Activated CD8-positive, alpha-beta memory T cell treated with anti-CD3 and anti-CD28 coated beads for 36 hours (primary cell): ENCODE data around the gene PSMD14. TPM values are rescaled to one million over a fixed set of nuclear protein-coding genes. Genes with fewer than 3 reads are reported as not detected.

Experiments
- CTCF ChIA-PET: fragments of 350-600 bp; sonication (Branson Sonifier 250); formaldehyde crosslinking; loops from one replicate; lab custom pipeline; 2021; ENCODE audit warnings: antibody characterized with exemption; lab: Charles Lee
- POLR2A ChIA-PET: fragments of 350-600 bp; sonication (Branson Sonifier 250); formaldehyde crosslinking; loops from one replicate; lab custom pipeline; 2021; ENCODE audit warnings: antibody characterized with exemption; lab: Charles Lee
- total RNA-seq, 2 experiments: library from RNA; stranded (reverse); gene quantifications; one replicate each; pipeline ENCODE4 v1.2.3, GENCODE V29; 2021

The PSMD14 gene
- total RNA-seq, 2 experiments from 2014 or later = 99.1 to 105 TPM

DNA sequence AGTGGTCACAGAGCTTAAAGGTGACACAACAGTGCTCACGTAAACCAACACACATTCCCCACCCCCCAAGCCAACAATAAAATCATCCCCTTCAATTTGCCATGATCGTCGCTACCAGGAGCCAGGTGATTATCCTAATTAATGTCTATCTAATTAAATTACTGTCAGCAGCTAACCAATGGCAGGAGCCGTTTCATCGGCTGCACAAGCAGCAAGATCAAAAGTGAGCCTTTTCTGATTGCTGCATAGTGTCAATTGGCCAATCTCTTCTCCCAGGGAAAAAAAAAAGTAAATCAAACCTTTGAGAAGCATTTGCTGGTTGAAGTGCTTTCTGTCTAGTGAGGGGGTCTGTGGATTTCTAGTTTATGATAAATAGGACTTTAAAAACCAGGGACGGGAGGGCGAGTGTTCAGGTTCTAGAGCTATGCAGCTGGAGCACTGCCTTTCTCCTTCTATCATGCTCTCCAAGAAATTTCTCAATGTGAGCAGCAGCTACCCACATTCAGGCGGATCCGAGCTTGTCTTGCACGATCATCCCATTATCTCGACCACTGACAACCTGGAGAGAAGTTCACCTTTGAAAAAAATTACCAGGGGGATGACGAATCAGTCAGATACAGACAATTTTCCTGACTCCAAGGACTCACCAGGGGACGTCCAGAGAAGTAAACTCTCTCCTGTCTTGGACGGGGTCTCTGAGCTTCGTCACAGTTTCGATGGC lies 107.9 kb downstream of the PSMD14 start, which contains the start of gene TBR1:
Gene TBR1 (plus strand): TSS at position 311 of the 721 bp plus-strand sequence. CDS start 114 bp downstream, at position 425.
- ChIA-PET CTCF (no interaction called here), POLR2A (no interaction called here)

DNA sequence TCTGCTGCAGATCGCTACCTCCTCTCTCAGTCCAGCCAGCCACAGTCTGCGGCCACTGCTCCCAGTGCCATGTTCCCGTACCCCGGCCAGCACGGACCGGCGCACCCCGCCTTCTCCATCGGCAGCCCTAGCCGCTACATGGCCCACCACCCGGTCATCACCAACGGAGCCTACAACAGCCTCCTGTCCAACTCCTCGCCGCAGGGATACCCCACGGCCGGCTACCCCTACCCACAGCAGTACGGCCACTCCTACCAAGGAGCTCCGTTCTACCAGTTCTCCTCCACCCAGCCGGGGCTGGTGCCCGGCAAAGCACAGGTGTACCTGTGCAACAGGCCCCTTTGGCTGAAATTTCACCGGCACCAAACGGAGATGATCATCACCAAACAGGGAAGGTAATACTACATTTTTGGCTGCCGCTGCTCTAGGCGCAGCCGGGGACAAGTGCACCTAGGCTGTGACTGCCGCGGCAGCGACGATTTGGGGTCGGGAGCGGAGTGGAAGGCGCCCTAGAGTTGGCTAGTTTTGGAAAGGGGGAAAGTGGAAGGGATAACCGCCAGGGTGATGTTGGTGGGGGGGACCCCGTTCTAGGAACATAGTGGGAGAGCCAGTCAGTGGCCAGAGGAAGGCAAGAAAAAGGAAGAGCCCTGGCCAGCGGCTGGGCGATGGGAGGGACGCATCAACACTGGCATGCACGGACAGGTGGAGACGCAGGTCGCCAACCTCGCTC lies 108.6 kb downstream of the PSMD14 start:
- ChIA-PET CTCF (no interaction called here), POLR2A (no interaction called here)

DNA sequence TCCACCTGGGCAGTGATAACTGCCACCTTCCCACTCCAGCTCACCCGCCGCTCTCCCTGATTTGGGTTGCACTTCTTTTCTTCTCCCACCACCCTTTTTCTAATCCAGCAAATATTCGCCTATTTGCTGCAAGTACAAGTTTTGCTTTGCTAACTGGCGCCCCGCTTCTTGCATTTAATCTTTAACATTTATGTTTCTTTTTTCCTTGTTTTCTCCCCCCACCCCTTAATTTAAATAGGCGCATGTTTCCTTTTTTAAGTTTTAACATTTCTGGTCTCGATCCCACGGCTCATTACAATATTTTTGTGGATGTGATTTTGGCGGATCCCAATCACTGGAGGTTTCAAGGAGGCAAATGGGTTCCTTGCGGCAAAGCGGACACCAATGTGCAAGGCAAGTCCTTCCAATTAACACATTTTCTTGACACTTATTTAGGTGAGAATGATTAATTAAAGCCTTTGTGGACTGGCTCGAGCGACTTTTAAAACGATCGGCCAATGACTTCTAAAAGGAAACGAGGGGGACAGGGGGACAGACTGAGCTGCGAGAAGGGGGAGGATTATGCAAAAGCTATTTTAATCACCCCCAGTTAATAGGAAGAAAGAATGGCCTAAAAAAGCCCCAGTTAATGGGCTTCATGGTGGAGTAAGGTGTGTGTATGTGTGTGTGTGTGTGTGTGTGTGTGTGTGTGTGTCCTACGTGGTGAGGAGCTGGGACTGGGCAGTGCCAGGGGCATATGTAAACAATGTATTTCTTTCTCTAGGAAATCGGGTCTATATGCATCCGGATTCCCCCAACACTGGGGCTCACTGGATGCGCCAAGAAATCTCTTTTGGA lies 109.4 kb downstream of the PSMD14 start:
- CTCF ChIA-PET = interaction anchor here (0.6 kb wide), 1 partner anchor 339 kb away, joined by 3 read pairs; no protein-coding TSS in a partner anchor
- POLR2A ChIA-PET = no interaction called here

DNA sequence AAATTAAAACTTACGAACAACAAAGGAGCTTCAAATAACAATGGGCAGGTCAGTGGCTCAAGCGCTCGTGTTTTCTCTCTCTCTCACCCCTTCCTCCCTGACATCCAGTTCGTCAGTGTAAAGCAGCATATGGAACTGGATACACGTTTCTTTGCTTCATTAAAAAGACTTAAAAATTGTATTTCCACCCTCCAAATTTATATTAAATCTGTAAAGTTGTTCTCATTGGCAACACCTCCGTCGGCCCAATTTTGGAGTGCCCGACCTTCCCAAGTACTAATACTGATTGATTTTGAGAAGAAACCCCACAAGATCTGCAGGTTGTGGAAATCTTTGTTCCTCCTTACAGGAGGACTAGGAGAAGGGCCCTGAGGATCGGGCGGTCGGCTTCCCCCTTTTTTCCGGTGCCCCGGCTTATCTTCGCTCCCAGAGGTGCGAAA lies 110.1 kb downstream of the PSMD14 start:
- ChIA-PET POLR2A (no interaction called here), CTCF (no interaction called here)

DNA sequence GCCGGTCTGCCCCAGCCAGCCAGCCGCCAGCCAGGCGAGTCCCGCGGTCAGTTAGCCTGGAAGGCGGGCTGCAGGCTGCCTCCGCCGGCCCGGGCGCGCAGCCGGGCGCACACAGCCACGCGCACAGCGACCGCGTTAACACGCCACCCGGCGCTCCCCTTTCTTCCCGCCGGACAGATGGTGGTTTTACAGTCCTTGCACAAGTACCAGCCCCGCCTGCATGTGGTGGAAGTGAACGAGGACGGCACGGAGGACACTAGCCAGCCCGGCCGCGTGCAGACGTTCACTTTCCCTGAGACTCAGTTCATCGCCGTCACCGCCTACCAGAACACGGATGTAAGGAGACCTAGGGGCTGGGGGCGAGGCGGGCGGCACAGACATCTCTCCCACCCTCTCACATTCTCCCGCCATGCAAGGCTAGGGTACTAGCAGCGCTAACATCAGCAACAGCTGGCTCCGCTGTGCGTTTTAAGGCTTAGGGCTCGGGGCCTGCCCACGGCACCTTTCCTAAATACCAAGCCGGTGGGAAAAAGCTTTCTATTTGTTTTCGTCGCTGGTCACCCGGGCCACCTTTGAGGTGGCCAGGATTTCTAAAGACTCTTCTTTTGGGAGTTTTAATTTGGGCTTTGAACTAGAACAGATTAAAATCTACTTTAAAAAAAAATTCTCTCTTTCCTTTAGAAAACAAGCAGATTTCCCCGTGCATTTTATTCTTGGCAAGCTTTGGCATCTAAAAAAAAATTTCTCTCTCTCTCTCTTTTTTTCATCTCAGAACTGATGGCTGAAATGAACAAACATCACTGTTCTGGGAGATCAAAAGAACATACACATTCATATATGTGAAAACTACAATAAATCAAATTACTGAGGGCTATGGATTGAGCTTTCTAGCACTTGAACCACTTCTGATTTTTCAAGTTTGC lies 110.8 kb downstream of the PSMD14 start:
- POLR2A ChIA-PET = no interaction called here
- CTCF ChIA-PET = no interaction called here

DNA sequence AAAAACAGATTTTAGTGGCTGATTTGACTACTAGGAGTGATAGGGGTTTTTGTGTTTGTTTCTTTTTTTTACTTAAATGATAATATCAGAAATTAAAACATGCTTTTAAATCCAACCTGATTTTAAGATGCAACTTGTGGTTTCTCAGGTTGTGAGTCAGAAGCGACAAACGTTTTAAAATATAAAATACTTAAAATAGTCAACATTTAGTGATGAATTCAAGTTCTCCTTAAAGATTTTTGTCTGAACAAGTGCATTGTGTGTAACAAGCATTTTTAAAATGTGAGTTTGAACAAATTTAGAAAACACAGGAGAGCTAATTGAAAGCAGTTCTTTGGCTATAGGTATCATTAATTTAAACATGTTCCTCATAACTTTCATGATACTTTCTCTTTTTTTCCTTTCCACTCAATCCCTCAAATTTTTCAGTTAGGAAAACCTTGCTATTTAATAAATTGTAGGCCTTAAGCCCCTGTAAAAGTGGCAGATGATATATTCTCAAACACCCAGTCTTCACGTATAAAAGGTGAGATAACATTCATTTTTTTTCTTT lies 111.5 kb downstream of the PSMD14 start:
- CTCF ChIA-PET = interaction anchor here (0.6 kb wide), 1 partner anchor 760 kb away, joined by 3 read pairs; no protein-coding TSS in a partner anchor
- POLR2A ChIA-PET = interaction anchor here (0.5 kb wide), 1 partner anchor 93 kb away, joined by 3 read pairs; no protein-coding TSS in a partner anchor

DNA sequence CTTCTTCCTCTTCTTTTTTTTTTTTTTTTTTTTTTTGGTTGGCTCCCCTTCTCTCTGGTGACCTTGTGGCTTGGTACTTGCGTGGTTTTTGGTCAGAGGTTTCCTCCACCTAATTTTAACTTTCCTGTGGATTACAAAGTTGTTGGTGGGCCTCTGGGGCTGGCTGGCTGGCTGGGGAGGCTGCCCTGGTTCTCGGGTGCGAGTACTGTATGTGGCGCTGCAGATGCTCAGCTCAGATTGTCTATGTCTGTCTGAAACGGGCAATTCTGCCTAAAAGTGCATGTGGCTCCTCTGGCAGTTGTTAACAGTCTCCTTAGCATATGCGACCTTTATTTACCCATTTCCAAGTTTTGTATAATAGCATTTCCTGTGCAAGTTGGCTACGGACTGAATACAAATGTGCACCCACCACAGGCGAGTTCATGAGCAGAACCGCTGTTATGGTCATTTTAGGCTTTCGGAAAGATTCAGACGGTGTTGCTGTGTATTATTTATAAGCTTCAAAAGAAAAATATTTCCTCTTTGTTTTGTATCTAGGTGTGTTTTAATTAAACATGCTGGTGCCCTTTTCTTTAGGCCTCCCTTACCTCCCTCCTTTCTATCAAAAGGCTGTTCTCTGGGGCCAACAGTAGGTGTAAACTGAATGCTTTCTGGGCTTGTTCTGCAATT lies 112.3 kb downstream of the PSMD14 start:
- ChIA-PET CTCF (interaction anchor here (0.6 kb wide), 1 partner anchor 759 kb away, joined by 3 read pairs; no protein-coding TSS in a partner anchor), POLR2A (interaction anchor here (0.5 kb wide), 1 partner anchor 93 kb away, joined by 3 read pairs; no protein-coding TSS in a partner anchor)

DNA sequence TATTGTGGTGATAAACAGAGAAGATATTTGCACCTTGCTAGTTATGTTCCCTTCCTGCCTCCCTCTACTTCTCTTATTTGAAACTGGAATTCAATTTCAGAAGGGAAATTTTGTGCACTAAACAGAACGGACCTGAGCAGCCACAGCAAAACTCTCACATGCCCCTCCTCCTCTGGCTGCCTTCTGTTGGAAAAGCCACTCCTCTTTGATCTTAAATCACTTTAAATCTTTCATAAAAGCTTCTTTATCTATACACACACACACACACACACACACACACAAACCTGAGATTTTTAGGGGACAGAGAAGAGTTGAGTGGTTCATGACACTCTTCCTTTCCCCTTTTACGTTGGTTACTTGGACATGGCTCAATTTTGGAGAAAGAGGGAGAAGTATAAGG lies 113.5 kb downstream of the PSMD14 start:
- CTCF ChIA-PET = no interaction called here
- POLR2A ChIA-PET = no interaction called here

DNA sequence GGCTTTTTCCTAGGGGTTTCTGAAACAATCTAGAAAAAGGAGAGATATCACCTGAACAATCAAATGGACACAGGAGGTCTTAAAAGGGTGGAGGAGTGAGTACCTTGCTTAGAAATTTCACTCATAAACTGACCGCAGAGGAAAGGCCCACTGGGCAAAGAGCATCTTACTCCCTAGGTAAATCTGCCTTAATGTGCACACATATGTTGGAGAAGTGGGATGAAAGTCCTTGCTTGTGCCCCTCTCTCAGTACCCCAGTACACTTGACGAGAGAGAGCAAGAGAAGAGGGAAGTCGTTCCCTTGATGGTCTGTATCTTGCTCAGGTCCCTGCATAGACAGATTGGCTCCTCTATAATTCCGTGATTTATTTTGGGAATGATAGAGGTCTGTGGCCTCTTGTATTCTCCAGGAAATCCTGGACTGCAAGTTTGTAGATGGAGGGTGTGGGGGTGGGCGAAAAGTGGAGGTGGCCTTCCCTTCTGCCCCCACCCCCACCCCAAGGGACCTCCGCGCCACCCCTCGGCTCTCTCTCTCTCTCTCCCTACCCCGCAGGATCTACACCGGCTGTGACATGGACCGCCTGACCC lies 114.7 kb downstream of the PSMD14 start:
- ChIA-PET POLR2A (no interaction called here), CTCF (no interaction called here)

DNA sequence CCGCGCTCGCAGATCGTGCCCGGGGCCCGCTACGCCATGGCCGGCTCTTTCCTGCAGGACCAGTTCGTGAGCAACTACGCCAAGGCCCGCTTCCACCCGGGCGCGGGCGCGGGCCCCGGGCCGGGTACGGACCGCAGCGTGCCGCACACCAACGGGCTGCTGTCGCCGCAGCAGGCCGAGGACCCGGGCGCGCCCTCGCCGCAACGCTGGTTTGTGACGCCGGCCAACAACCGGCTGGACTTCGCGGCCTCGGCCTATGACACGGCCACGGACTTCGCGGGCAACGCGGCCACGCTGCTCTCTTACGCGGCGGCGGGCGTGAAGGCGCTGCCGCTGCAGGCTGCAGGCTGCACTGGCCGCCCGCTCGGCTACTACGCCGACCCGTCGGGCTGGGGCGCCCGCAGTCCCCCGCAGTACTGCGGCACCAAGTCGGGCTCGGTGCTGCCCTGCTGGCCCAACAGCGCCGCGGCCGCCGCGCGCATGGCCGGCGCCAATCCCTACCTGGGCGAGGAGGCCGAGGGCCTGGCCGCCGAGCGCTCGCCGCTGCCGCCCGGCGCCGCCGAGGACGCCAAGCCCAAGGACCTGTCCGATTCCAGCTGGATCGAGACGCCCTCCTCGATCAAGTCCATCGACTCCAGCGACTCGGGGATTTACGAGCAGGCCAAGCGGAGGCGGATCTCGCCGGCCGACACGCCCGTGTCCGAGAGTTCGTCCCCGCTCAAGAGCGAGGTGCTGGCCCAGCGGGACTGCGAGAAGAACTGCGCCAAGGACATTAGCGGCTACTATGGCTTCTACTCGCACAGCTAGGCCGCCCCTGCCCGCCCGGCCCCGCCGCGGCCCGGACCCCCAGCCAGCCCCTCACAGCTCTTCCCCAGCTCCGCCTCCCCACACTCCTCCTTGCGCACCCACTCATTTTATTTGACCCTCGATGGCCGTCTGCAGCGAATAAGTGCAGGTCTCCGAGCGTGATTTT lies 115.5 kb downstream of the PSMD14 start:
- POLR2A ChIA-PET = no interaction called here
- CTCF ChIA-PET = no interaction called here

DNA sequence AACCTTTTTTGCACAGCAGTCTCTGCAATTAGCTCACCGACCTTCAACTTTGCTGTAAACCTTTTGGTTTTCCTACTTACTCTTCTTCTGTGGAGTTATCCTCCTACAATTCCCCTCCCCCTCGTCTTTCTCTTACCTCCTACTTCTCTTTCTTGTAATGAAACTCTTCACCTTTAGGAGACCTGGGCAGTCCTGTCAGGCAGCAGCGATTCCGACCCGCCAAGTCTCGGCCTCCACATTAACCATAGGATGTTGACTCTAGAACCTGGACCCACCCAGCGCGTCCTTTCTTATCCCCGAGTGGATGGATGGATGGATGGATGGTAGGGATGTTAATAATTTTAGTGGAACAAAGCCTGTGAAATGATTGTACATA lies 116.2 kb downstream of the PSMD14 start:
- ChIA-PET POLR2A (no interaction called here), CTCF (no interaction called here)

DNA sequence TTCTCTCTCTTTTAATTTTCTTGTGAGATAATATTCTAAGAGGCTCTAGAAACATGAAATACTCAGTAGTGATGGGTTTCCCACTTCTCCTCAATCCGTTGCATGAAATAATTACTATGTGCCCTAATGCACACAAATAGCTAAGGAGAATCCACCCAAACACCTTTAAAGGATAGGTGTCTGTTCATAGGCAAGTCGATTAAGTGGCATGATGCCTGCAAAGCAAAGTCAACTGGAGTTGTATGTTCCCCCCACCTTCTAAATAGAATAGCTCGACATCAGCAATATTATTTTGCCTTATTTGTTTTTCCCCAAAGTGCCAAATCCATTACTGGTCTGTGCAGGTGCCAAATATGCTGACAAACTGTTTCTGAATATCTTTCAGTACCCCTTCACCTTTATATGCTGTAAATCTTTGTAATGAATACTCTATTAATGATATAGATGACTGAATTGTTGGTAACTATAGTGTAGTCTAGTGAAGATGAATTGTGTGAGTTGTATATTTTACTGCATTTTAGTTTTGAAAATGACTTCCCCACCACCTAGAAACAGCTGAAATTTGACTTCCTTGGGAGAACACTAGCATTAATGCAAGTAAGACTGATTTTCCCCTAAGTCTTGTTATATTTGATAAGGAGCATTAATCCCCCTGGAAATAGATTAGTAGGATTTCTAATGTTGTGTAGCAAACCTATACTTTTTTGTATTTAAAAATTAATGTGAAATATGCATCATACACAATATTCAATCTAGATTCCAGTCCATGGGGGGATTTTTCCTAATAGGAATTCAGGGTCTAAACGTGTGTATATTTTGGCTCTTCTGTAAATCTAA lies 116.9 kb downstream of the PSMD14 start:
- ChIA-PET POLR2A (no interaction called here), CTCF (no interaction called here)

DNA sequence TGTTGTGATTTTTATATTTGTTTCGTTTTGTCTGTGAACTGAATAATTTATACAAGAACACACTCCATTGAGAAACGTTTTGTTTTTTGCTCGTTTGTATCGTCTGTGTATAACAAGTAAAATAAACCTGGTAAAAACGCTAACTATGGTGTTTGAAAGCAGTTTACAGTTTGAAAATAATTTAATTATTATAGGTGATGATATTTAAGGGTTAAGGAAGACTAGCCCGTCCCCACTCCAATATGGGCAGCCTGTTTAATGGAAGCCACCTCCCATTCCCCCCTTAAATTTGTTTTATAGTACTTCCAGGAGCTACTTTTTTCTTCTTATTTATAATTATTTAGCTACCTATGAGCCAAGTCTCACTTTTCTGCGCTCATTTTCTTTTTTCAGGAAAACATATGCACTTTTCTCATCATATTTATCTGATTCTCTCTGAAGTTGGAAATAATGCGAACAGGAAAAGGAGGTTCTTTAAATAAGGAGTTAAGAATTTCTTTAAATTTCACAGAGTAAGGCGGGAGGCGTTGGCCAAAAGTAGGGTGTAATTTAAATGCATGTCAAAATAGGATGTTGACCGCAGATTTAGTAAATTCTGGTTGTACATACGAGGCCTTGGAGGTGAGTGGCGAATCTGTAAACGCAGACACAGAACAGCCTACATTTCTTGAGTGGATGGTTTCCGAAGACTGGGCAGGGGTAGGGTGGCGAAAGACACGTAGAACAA lies 117.7 kb downstream of the PSMD14 start:
- ChIA-PET POLR2A (no interaction called here), CTCF (no interaction called here)

DNA sequence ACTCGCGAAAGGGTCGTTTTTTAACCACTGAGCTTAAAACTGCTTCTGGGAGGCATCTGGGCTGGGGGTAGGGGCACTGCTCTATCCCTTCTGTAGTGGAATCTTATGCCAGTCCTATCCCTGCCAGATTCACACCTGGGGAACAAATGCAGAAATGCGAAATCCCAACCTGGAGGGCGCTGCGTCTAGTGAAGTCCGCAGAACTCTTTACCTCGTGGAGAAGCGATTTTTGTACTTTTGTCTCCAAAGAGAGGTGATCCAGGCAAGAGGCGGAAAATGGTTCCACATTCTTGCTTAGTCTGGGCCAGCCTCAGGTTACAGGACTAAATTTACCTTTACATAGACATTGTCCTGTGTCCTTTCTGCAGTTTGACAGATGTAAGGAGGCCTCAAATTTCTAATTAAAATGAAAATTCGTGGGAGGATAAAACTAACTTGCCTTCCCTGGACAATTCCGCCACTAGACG lies 118.3 kb downstream of the PSMD14 start:
- ChIA-PET POLR2A (no interaction called here), CTCF (no interaction called here)
